OCI-LY7 (cell line): Measurements from ENCODE around the gene KLF16. TPM values are rescaled to one million over a fixed set of nuclear protein-coding genes. Genes with fewer than 3 reads are reported as not detected.

Experiments
- BruUV-seq: library from RNA; stranded (reverse); fragments of 400-500 nt; replicated peaks from 2 replicates; lab custom pipeline; 2021; lab: Mats Ljungman, UMichigan
- CTCF ChIA-PET: fragments of 300-600 bp; sonication (Branson Sonifier 250); formaldehyde crosslinking; loops from one replicate; lab custom pipeline; 2022; ENCODE audit warnings: antibody characterized with exemption; ENCODE audit not compliant: unreplicated experiment; lab: Charles Lee
- POLR2A ChIA-PET: fragments of 300-600 bp; sonication (Branson Sonifier 250); formaldehyde crosslinking; loops from one replicate; lab custom pipeline; 2022; ENCODE audit warnings: antibody characterized with exemption; lab: Charles Lee
- DNase-seq: peaks from one replicate; pipeline ENCODE4 v3.0.0-alpha.2; 2015; ENCODE audit warnings: low spot score
- H2AFZ ChIP-seq: fragments of 200-600 bp; sonication (generic), shearing (Covaris generic); 2 replicates; pipeline ENCODE4 v1.6.1; 2014; ENCODE audit warnings: mild to moderate bottlenecking, antibody characterized with exemption, low read length, moderate library complexity
- H3K27ac ChIP-seq: fragments of 200-600 bp; sonication (generic); 2 replicates; pipeline ENCODE4 v1.5.1; 2014; ENCODE audit warnings: mixed run types, low read depth, mild to moderate bottlenecking, moderate library complexity, low read length, inconsistent platforms; ENCODE audit not compliant: poor library complexity, severe bottlenecking
- H3K36me3 ChIP-seq: fragments of 200-600 bp; sonication (generic); 2 replicates; pipeline ENCODE4 v1.6.1; 2014; ENCODE audit warnings: mild to moderate bottlenecking, antibody characterized with exemption, low read length, moderate library complexity, mixed read lengths; ENCODE audit not compliant: insufficient read depth
- H3K4me1 ChIP-seq: fragments of 200-600 bp; sonication (generic); 2 replicates; pipeline ENCODE4 v1.5.1; 2014; ENCODE audit warnings: mild to moderate bottlenecking, low read length; ENCODE audit not compliant: insufficient read depth, poor library complexity, severe bottlenecking
- H3K4me2 ChIP-seq: fragments of 200-600 bp; sonication (generic); 2 replicates; pipeline ENCODE4 v1.6.1; 2014; ENCODE audit warnings: mild to moderate bottlenecking, low read length
- H3K4me3 ChIP-seq: fragments of 200-600 bp; sonication (generic); 2 replicates; pipeline ENCODE4 v1.5.1; 2014; ENCODE audit warnings: mild to moderate bottlenecking, low read depth, low read length; ENCODE audit not compliant: poor library complexity, severe bottlenecking
- H3K79me2 ChIP-seq: fragments of 200-600 bp; sonication (generic); 2 replicates; pipeline ENCODE4 v1.6.1; 2016; ENCODE audit warnings: low read depth, mild to moderate bottlenecking, low read length, moderate library complexity, mixed read lengths; ENCODE audit not compliant: insufficient read depth
- H3K9me2 ChIP-seq: fragments of 200-600 bp; sonication (generic); 2 replicates; pipeline ENCODE4 v1.6.1; 2016; ENCODE audit warnings: mild to moderate bottlenecking, low read length, mixed read lengths; ENCODE audit not compliant: insufficient read depth
- H3K9me3 ChIP-seq: fragments of 200-600 bp; sonication (generic); 2 replicates; pipeline ENCODE4 v1.6.1; 2014; ENCODE audit warnings: mild to moderate bottlenecking, mixed run types, low read length, mixed read lengths
- H4K20me1 ChIP-seq: fragments of 200-600 bp; sonication (generic); 2 replicates; pipeline ENCODE4 v1.6.1; 2014; ENCODE audit warnings: mild to moderate bottlenecking, antibody characterized with exemption, low read length, moderate library complexity, mixed read lengths; ENCODE audit not compliant: insufficient read depth
- CTCF ChIP-seq: fragments of 200-600 bp; sonication (generic); conservative IDR thresholded peaks from 2 replicates; pipeline ENCODE4 v1.5.1; 2014; ENCODE audit warnings: mild to moderate bottlenecking, antibody characterized with exemption, low read length, moderate library complexity, mixed read lengths
- EZH2phosphoT487 ChIP-seq: fragments of 200-600 bp; sonication (generic); IDR thresholded peaks from 2 replicates; pipeline ENCODE4 v1.6.1; 2018; ENCODE audit warnings: low read depth, borderline replicate concordance, mild to moderate bottlenecking, mixed run types, antibody characterized with exemption, low read length, moderate library complexity, mixed read lengths
- intact Hi-C: fragments of 100-400 bp; cut with micrococcal nuclease; formaldehyde crosslinking; loops from one replicate; pipeline ENCODE4 v1.10.0; 2022; ENCODE audit not compliant: unreplicated experiment
- total RNA-seq, 2 experiments: library from RNA; depleted of rRNA in 1 of 2; stranded (reverse); fragments of >200 nt in 1 of 2; shearing (Covaris generic) in 1 of 2; gene quantifications; 2 replicates each; pipeline ENCODE4 v1.2.3, GENCODE V29; 2014 to 2022

The KLF16 gene
- total RNA-seq, 2 experiments from 2014 or later = 9.6 to 44.4 TPM

GRCh38 chr19:1883784-1884183, 20.4 kb upstream of the KLF16 start:
- no peak for TF ChIP-seq CTCF
- TF ChIP-seq EZH2phosphoT487 = no peak
- BruUV-seq = TSS peak; percentile 60

GRCh38 chr19:1882786-1883692, 19.7 kb upstream of the KLF16 start:
- intact Hi-C loops = loop anchor here (2.0 kb wide), 1 partner anchor 18 kb away; no protein-coding TSS in a partner anchor
- ChIA-PET POLR2A (interaction anchor here (0.6 kb wide), 1 partner anchor 10 kb away, joined by 3 read pairs; no protein-coding TSS in a partner anchor), CTCF (no interaction called here)
- Histone ChIP-seq H3K9me2 (no peaks in the 10 kb centered on the region), H3K9me3 (no peaks in the 10 kb centered on the region), H3K4me2 (peak overlapping the region; percentile 98), H3K79me2 (peaks cover 35% of the 10 kb centered on the region), H3K4me1 (peaks cover 31% of the 10 kb centered on the region), H3K36me3 (peaks cover 5% of the 10 kb centered on the region; the same call in 1 of the 2 replicates), H3K4me3 (peak overlapping the region; percentile 98), H3K27ac (peak overlapping the region; percentile 71), H2AFZ (no peak overlapping the region), H4K20me1 (0 out of 2 replicates have a peak, but pooled peaks cover 5% of the 10 kb centered on the region)
- no TSS peak for BruUV-seq
- TF ChIP-seq CTCF = no peak
- TF ChIP-seq EZH2phosphoT487 = no peak
- no peak for DNase-seq

More at GRCh38 chr19:1883784-1884183, 20.4 kb upstream of the KLF16 start:
- ChIA-PET CTCF (no interaction called here), POLR2A (no interaction called here)
- H3K79me2 ChIP-seq = peaks cover 35% of the 10 kb centered on the region
- peak overlapping the region; percentile 98 for H3K4me2 ChIP-seq
- peak overlapping the region; percentile 71 for H3K27ac ChIP-seq
- H3K36me3 ChIP-seq = peaks cover 5% of the 10 kb centered on the region; the same call in 1 of the 2 replicates
- 0 out of 2 replicates have a peak, but pooled peaks cover 5% of the 10 kb centered on the region for H4K20me1 ChIP-seq
- no peak overlapping the region for H2AFZ ChIP-seq
- intact Hi-C loops = loop anchor here (2.0 kb wide), 1 partner anchor 19 kb away; no protein-coding TSS in a partner anchor
- no peaks in the 10 kb centered on the region for H3K9me3 ChIP-seq
- peaks cover 31% of the 10 kb centered on the region for H3K4me1 ChIP-seq
- peak; percentile 27 for DNase-seq
- H3K4me3 ChIP-seq = peak overlapping the region; percentile 98
- H3K9me2 ChIP-seq = no peaks in the 10 kb centered on the region
